HEK293 (cell line): ENCODE measurements around the gene ZCWPW1.
"Not testable (repeated sequence)": the region's sequence is repeated elsewhere in the genome, so short reads cannot be mapped to it uniquely, and the experiment has no call there.

ENCODE experiments used
- ZEB2 ChIP-seq: fragments of 450-650 bp; formaldehyde crosslinking; IDR thresholded peaks from 2 replicates; pipeline ENCODE4 v1.5.1; 2016; ENCODE audit warnings: missing biosample characterization, missing genetic modification characterization
- ZFP41 ChIP-seq: fragments of 450-650 bp; formaldehyde crosslinking; IDR thresholded peaks from 2 replicates; pipeline ENCODE4 v1.5.1; 2016; ENCODE audit warnings: missing biosample characterization, missing genetic modification characterization, borderline replicate concordance
- ZNF274 ChIP-seq, 2 experiments: fragments of 200-500 bp in 1 of 2; fragments of 450-650 bp in 1 of 2; sonication (Bioruptor generic) in 1 of 2; formaldehyde crosslinking in 1 of 2; IDR thresholded peaks; 2 replicates each; pipeline versions ENCODE4 v1.5.1 to v1.6.1; 2014 to 2016; ENCODE audit warnings: borderline replicate concordance in 1 of 2, inconsistent platforms in 1 of 2, low read length in 1 of 2, missing biosample characterization in 1 of 2, missing genetic modification characterization in 1 of 2
- ZNF423 ChIP-seq: fragments of 450-650 bp; formaldehyde crosslinking; IDR thresholded peaks from 2 replicates; pipeline ENCODE4 v1.5.1; 2016; ENCODE audit warnings: missing biosample characterization, missing genetic modification characterization
- ZNF510 ChIP-seq: fragments of 450-650 bp; formaldehyde crosslinking; IDR thresholded peaks from 2 replicates; pipeline ENCODE4 v1.5.1; 2018; ENCODE audit warnings: mild to moderate bottlenecking, missing genetic modification characterization, missing biosample characterization; ENCODE audit not compliant: insufficient replicate concordance
- ZNF777 ChIP-seq: fragments of 450-650 bp; formaldehyde crosslinking; IDR thresholded peaks from 2 replicates; pipeline ENCODE4 v1.5.1; 2017; ENCODE audit warnings: missing biosample characterization, missing genetic modification characterization, borderline replicate concordance
- TF ChIP-seq, protein P1 (sequence below): fragments of 450-650 bp; formaldehyde crosslinking; IDR thresholded peaks from 2 replicates; pipeline ENCODE4 v1.5.1; 2016; ENCODE audit warnings: missing biosample characterization, missing genetic modification characterization
- TF ChIP-seq, protein P2 (sequence below): fragments of 450-650 bp; formaldehyde crosslinking; IDR thresholded peaks from 2 replicates; pipeline ENCODE4 v1.5.1; 2016; ENCODE audit warnings: missing biosample characterization, missing genetic modification characterization
- TF ChIP-seq, protein P3 (sequence below): fragments of 450-650 bp; formaldehyde crosslinking; IDR thresholded peaks from 2 replicates; pipeline ENCODE4 v1.5.1; 2016; ENCODE audit warnings: missing biosample characterization, missing genetic modification characterization

DNA sequence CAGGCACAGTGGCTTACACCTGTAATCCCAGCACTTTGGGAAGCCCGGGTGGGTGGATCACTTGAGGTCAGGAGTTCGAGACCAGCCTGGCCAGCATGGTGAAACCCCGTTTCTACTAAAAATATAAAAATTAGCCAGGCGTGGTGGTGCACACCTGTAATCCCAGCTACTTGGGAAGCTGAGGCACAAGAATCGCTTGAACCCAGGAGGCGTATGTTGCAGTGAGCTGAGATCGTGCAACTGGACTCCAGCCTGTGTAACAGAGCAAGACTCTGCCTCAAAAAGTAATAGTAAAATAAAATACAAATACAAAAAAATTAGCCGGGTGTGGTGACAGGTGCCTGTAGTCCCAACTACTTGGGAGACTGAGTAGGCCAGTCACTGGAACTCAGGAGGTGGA lies 10.2 kb upstream of the ZCWPW1 start:
- TF ChIP-seq, protein P1, sequence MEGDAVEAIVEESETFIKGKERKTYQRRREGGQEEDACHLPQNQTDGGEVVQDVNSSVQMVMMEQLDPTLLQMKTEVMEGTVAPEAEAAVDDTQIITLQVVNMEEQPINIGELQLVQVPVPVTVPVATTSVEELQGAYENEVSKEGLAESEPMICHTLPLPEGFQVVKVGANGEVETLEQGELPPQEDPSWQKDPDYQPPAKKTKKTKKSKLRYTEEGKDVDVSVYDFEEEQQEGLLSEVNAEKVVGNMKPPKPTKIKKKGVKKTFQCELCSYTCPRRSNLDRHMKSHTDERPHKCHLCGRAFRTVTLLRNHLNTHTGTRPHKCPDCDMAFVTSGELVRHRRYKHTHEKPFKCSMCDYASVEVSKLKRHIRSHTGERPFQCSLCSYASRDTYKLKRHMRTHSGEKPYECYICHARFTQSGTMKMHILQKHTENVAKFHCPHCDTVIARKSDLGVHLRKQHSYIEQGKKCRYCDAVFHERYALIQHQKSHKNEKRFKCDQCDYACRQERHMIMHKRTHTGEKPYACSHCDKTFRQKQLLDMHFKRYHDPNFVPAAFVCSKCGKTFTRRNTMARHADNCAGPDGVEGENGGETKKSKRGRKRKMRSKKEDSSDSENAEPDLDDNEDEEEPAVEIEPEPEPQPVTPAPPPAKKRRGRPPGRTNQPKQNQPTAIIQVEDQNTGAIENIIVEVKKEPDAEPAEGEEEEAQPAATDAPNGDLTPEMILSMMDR (tag by site-specific recombination): not testable (repeated sequence)
- not testable (repeated sequence) for TF ChIP-seq ZNF274 (IDR thresholded peaks at IDR 0.05; ENCODE audit: low read length); ZNF274 (tag by site-specific recombination; IDR thresholded peaks at IDR 0.05; ENCODE audit: borderline replicate concordance); ZEB2 (tag by site-specific recombination); ZNF777 (tag by site-specific recombination); ZNF423 (tag by site-specific recombination); ZNF510 (tag by site-specific recombination); ZFP41 (tag by site-specific recombination)
- TF ChIP-seq, protein P2, sequence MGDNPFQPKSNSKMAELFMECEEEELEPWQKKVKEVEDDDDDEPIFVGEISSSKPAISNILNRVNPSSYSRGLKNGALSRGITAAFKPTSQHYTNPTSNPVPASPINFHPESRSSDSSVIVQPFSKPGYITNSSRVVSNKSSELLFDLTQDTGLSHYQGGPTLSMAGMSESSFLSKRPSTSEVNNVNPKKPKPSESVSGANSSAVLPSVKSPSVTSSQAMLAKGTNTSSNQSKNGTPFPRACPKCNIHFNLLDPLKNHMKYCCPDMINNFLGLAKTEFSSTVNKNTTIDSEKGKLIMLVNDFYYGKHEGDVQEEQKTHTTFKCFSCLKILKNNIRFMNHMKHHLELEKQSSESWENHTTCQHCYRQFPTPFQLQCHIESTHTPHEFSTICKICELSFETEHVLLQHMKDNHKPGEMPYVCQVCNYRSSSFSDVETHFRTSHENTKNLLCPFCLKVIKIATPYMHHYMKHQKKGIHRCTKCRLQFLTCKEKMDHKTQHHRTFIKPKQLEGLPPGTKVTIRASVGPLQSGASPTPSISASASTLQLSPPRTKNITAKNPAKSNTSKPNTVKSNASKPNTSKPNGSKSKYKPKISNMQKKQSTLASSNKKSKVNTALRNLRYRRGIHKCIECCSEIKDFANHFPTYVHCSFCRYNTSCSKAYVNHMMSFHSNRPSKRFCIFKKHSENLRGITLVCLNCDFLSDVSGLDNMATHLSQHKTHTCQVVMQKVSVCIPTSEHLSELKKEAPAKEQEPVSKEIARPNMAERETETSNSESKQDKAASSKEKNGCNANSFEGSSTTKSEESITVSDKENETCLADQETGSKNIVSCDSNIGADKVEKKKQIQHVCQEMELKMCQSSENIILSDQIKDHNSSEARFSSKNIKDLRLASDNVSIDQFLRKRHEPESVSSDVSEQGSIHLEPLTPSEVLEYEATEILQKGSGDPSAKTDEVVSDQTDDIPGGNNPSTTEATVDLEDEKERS: not testable (repeated sequence)
- TF ChIP-seq, protein P3, sequence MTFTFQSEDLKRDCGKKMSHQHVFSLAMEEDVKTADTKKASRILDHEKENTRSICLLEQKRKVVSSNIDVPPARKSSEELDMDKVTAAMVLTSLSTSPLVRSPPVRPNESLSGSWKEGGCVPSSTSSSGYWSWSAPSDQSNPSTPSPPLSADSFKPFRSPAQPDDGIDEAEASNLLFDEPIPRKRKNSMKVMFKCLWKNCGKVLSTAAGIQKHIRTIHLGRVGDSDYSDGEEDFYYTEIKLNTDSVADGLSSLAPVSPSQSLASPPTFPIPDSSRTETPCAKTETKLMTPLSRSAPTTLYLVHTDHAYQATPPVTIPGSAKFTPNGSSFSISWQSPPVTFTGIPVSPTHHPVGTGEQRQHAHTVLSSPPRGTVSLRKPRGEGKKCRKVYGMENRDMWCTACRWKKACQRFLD: not testable (repeated sequence)
